Esophagus muscularis mucosa (tissue), 4 donors: ENCODE results near the gene SLC23A2.

ENCODE experiments used
- CTCF ChIP-seq, 3 experiments: fragments of 200-600 bp in 2 of 3; fragments of 450-650 bp in 1 of 3; sonication (generic) in 2 of 3; IDR thresholded peaks; one replicate each; pipeline ENCODE4 v1.5.1; 2017 to 2019; ENCODE audit warnings: antibody characterized with exemption in 3 of 3, mild to moderate bottlenecking in 2 of 3, moderate library complexity in 1 of 3
- EP300 ChIP-seq: sonication (generic); formaldehyde crosslinking; IDR thresholded peaks from one replicate; pipeline ENCODE4 v1.6.1; 2017; ENCODE audit warnings: antibody characterized with exemption
- POLR2A ChIP-seq: fragments of 450-650 bp; IDR thresholded peaks from one replicate; pipeline ENCODE4 v1.6.1; 2017; ENCODE audit warnings: antibody characterized with exemption, moderate library complexity, mild to moderate bottlenecking, low read depth

GRCh38 chr20:4967752-4968477, 33.4 kb downstream of the SLC23A2 start:
- TF ChIP-seq CTCF (IDR thresholded peaks at IDR 0.05) (no peak), EP300 (no peak), POLR2A (no peak)
